ENCODE measurements around the gene SLC25A52.

Gene SLC25A52

GRCh38 chr18:31711365-31712172, 49.1 kb downstream of the SLC25A52 start:
- H3K4me3 ChIP-seq (ENCODE audit: low read length), result no peak overlapping the region
- TF ChIP-seq CTCF (IDR thresholded peaks at IDR 0.05; ENCODE audit: insufficient read depth, low read depth, low read length, missing control alignments), result no peak
- no peak for DNase-seq (ENCODE audit: low read depth)

- H3K4me3 ChIP-seq (ENCODE audit: low read length), result no peak overlapping the region
- no peak for TF ChIP-seq CTCF (IDR thresholded peaks at IDR 0.05; ENCODE audit: insufficient read depth, low read depth, low read length, missing control alignments)
- DNase-seq (ENCODE audit: low read depth), result no peak
Observed at GRCh38 chr18:31710826-31711225, 49.9 kb downstream of the SLC25A52 start.

Measured in epithelial cell of esophagus (primary cell).